Left lobe of liver (tissue), 2 donors: ENCODE results near the gene CALML5. TPM values are rescaled to one million over a fixed set of nuclear protein-coding genes. Genes with fewer than 3 reads are reported as not detected.
A peak's percentile ranks its signal among the peaks of the same experiment; 100 is the strongest.

ENCODE experiments used
- ATAC-seq: fragments of 200-7000 bp; cut with Tn5 transposase; one replicate; pipeline ENCODE4 v1.9.1; 2020; ENCODE audit warnings: mild to moderate bottlenecking, moderate library complexity
- DNase-seq: peaks from one replicate; pipeline ENCODE4 v3.0.0-alpha.2; 2020; ENCODE audit warnings: low spot score
- total RNA-seq: library from RNA; stranded (reverse); gene quantifications from one replicate; pipeline ENCODE4 v1.2.1, GENCODE V29; 2021
- donor health status: DM: no; HTN: no; CAD: no; lungs with moderate emphysema.
- donor health status: DM: no; HTN: yes; CAD: no.

The CALML5 gene, protein sequence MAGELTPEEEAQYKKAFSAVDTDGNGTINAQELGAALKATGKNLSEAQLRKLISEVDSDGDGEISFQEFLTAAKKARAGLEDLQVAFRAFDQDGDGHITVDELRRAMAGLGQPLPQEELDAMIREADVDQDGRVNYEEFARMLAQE
- total RNA-seq = not detected

GRCh38 chr10:5499493-5500140 is at the start of gene CALML5:
Gene CALML5 (minus strand): TSS chr10:5499570. CDS start chr10:5499438, 132 bp downstream.
- DNase-seq = no peak
- ATAC-seq = no peak

GRCh38 chr10:5547931-5548660 is 48.7 kb upstream of the CALML5 start:
- no peak for ATAC-seq
- DNase-seq = no peak

GRCh38 chr10:5547681-5547930 is 48.2 kb upstream of the CALML5 start:
- no peak for ATAC-seq
- no peak for DNase-seq

- DNase-seq = peak; percentile 71
- peak; percentile 82 for ATAC-seq
Measured at GRCh38 chr10:5546891-5547680, 47.7 kb upstream of the CALML5 start.

DNA sequence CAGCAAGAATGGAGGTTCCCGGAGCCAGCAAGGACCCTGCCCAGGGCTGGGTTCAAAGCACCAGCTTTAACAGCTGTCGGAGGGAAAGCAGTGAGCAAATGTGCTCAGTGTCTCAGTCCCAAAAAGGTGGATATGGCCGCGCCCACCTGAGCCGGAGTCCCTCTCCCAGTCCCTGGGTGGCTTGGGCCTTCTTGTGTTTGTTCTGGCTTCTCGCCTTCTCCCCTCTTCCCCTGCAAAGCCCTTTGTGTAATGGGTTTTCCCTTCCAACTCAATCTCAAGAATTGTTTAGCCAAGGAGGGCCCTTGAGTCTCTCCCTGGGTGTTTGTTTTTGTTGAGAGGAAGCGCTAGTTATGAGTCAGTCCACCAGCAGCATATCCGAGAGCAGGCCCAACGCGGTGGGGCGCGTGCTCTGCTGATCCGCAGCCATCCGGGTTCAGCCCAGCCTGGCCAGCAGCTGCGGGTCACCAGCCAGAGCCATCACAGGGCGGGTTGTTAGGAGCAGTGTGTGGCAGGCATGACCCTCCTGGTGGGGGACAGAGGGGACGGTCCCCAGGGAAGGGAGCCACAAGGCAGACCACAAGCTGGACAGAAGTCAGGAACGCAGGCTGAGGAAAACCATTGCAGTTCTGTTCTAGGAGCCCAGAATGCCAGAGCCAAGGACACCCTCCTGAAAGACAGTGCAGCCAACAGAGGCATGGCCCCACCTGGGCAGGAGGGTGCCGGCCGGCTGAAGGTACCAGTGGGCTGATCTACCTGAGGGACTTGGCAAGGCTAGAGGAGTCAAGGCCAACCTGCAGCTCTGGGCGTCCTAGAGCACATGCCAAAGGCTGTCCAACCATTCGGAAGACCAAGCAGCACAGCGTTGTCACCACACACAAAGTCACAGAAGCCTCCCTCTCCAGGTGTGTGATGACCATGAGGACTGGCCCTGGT is 46.7 kb upstream of the CALML5 start:
- ATAC-seq (no peak), DNase-seq (peak; percentile 42)

DNA sequence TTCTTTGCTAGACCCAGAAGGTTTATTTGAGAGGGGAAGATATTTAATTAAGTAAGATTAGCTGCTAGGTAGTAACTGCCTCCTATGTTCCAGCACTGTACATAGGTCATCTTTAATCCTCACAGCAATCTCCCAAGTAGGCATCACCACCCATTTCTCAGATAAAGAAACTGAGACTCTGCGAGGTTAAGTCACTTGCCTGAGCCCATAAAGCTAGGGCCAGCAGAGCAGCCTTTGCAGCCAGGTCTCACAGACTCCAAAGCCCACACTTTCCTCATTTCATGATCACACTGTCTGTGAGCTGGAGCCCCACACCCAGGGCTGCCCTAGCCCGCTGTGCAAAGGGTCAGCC is 46.0 kb upstream of the CALML5 start:
- peak; percentile 43 for DNase-seq
- no peak for ATAC-seq

GRCh38 chr10:5545011-5545410 is 45.6 kb upstream of the CALML5 start:
- DNase-seq (peak; percentile 46), ATAC-seq (peak; percentile 23)

GRCh38 chr10:5544216-5544805 is 44.9 kb upstream of the CALML5 start:
- peak; percentile 48 for DNase-seq
- ATAC-seq = peak; percentile 71

GRCh38 chr10:5543623-5544022 is 44.3 kb upstream of the CALML5 start:
- ATAC-seq = no peak
- DNase-seq = no peak

GRCh38 chr10:5542100-5542499 is 42.7 kb upstream of the CALML5 start:
- ATAC-seq = no peak
- no peak for DNase-seq

GRCh38 chr10:5540891-5541290 is 41.5 kb upstream of the CALML5 start:
- no peak for ATAC-seq
- no peak for DNase-seq

DNA sequence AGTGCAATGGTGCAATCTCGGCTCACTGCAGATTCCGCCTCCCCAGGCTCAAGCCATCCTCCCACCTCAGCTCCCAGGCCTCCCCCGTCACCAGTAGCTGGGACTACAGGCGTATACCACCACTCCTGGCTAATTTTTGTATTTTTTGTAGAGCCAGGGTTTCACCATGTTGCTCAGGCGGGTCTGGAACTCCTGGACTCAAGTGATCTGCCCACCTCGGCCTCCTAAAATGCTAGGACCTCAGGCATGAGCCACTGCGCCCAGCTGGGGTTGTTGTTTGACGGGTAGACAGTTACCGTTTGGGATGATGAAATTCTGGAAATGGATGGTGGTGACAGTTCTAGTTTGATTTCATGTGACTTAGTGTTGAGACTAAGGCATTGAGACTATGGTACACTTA is 40.7 kb upstream of the CALML5 start:
- ATAC-seq = no peak

GRCh38 chr10:5538892-5539651 is 39.7 kb upstream of the CALML5 start:
- DNase-seq (no peak), ATAC-seq (no peak)

More for the DNA sequence above, 40.7 kb upstream of the CALML5 start:
- no peak for DNase-seq

DNA sequence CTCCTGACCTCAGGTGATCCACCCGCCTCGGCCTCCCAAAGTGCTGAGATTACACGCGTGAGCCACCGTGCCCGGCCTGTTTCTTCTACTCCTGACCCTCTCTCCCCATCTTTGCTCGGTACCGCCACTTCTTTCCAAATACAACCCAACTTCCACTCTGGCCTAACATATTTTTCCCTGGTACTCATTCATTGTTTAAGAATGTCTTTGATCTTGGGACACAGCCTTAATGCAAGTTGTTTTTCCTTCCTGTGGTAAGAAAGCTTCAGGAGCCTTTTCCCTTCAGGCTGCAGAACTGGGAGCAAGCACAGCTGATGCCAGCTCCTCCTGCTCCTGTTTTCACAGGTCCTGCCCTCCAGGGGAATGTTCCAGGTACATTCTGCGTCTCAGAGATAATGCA is 39.1 kb upstream of the CALML5 start:
- ATAC-seq (no peak), DNase-seq (no peak)

- ATAC-seq (no peak), DNase-seq (no peak)
Measured at GRCh38 chr10:5537684-5538083, 38.3 kb upstream of the CALML5 start.

DNA sequence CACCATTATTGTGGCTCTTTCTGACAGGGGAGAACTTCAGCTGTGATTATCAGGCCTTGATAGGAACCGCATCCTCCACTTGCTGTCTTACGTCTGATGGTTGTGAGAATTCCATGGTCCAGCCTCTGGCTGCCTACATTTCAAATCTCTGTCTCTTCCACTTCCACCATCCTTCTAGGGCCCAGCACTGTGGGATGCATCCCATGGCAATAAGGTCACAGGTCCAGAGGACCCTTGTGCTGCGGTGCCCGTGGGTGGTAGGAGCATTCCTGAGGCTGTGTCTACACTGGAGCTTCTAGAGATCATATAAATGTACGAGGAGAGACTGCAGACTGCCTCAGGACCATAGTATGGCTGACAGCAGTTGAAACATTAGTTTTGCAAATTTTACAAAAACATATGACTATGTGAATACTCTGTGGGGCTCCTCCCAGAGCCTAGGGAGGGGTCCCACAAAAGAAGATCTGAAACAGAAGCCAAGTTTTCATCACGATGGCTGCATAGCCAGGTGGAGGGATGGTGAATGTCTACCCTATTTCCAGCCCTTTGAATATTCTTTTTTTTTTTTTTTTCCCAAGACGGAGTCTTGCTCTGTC is 37.2 kb upstream of the CALML5 start:
- no peak for DNase-seq
- ATAC-seq = no peak

GRCh38 chr10:5534880-5535856 is 35.8 kb upstream of the CALML5 start:
- DNase-seq (no peak), ATAC-seq (peak; percentile 53)
